WTC11 (cell line): Measurements from ENCODE around the gene PRR35. TPM values are rescaled to one million over a fixed set of nuclear protein-coding genes. Genes with fewer than 3 reads are reported as not detected.

ENCODE experiments used
- ATAC-seq: fragments of 200-7000 bp; cut with Tn5 transposase; 2 replicates; pipeline ENCODE4 v1.10.0; 2021; ENCODE audit warnings: mild to moderate bottlenecking, moderate library complexity
- CTCF ChIA-PET: fragments of 300-600 bp; sonication (Branson Sonifier 250); formaldehyde crosslinking; loops from one replicate; lab custom pipeline; 2021; ENCODE audit warnings: antibody characterized with exemption; lab: Charles Lee
- POLR2A ChIA-PET: fragments of 350-600 bp; sonication (Branson Sonifier 250); formaldehyde crosslinking; loops from one replicate; lab custom pipeline; 2021; ENCODE audit warnings: antibody characterized with exemption; lab: Charles Lee
- DNase-seq: peaks from one replicate; pipeline ENCODE4 v3.0.0; 2021; ENCODE audit warnings: low spot score
- H3K27ac Mint-ChIP-seq: 2 replicates; pipeline ENCODE4 v1.8.0; 2021; ENCODE audit warnings: mixed read lengths
- H3K27me3 Mint-ChIP-seq: 2 replicates; pipeline ENCODE4 v1.8.0; 2021; ENCODE audit warnings: low read depth, mild to moderate bottlenecking, moderate library complexity, mixed read lengths
- H3K36me3 Mint-ChIP-seq: 2 replicates; pipeline ENCODE4 v1.8.0; 2021; ENCODE audit warnings: mixed read lengths
- H3K4me1 Mint-ChIP-seq: 2 replicates; pipeline ENCODE4 v1.8.0; 2022; ENCODE audit warnings: mixed read lengths
- H3K4me3 Mint-ChIP-seq: 2 replicates; pipeline ENCODE4 v1.8.0; 2021; ENCODE audit warnings: mild to moderate bottlenecking, moderate library complexity, mixed read lengths
- H3K9me3 Mint-ChIP-seq: 2 replicates; pipeline ENCODE4 v1.8.0; 2021; ENCODE audit warnings: mixed read lengths
- CREB1 ChIP-seq: sonication (generic); formaldehyde crosslinking; IDR thresholded peaks from 2 replicates; pipeline ENCODE4 v1.8.0; 2023; ENCODE audit warnings: mild to moderate bottlenecking, missing genetic modification reagents
- ELF4 ChIP-seq: sonication (generic); formaldehyde crosslinking; IDR thresholded peaks from 2 replicates; pipeline ENCODE4 v1.8.1; 2022; ENCODE audit warnings: low read depth, mild to moderate bottlenecking, moderate library complexity, missing genetic modification reagents
- ESRRA ChIP-seq: sonication (generic); formaldehyde crosslinking; IDR thresholded peaks from 2 replicates; pipeline ENCODE4 v1.8.1; 2022; ENCODE audit warnings: mild to moderate bottlenecking, missing genetic modification reagents, borderline replicate concordance
- FOXK1 ChIP-seq: sonication (generic); formaldehyde crosslinking; IDR thresholded peaks from 2 replicates; pipeline ENCODE4 v1.8.0; 2022; ENCODE audit warnings: mild to moderate bottlenecking, moderate library complexity, missing genetic modification reagents
- FOXP1 ChIP-seq: sonication (generic); formaldehyde crosslinking; IDR thresholded peaks from 2 replicates; pipeline ENCODE4 v1.8.0; 2022; ENCODE audit warnings: missing genetic modification reagents, mild to moderate bottlenecking, moderate library complexity, borderline replicate concordance
- HMGA2 ChIP-seq: fragments of 250-450 bp; sonication (Bioruptor Pico); IDR thresholded peaks from 2 replicates; pipeline ENCODE4 v1.4.0; 2021; ENCODE audit warnings: mild to moderate bottlenecking, moderate library complexity
- JAZF1 ChIP-seq: fragments of 250-450 bp; sonication (Bioruptor Pico); IDR thresholded peaks from 2 replicates; pipeline ENCODE4 v1.9.0; 2021; ENCODE audit warnings: moderate library complexity, mild to moderate bottlenecking, inconsistent platforms
- MXD4 ChIP-seq: fragments of 250-450 bp; sonication (Bioruptor Pico); IDR thresholded peaks from 2 replicates; pipeline ENCODE4 v1.8.0; 2021; ENCODE audit warnings: mild to moderate bottlenecking, moderate library complexity, borderline replicate concordance
- MYBL2 ChIP-seq: sonication (generic); formaldehyde crosslinking; IDR thresholded peaks from 2 replicates; pipeline ENCODE4 v1.8.1; 2023; ENCODE audit warnings: mild to moderate bottlenecking, moderate library complexity, missing genetic modification reagents
- NR1H2 ChIP-seq: sonication (generic); formaldehyde crosslinking; IDR thresholded peaks from 2 replicates; pipeline ENCODE4 v1.9.0; 2021; ENCODE audit warnings: mild to moderate bottlenecking, moderate library complexity, missing genetic modification reagents
- OVOL2 ChIP-seq: fragments of 250-450 bp; sonication (Bioruptor Pico); IDR thresholded peaks from 2 replicates; pipeline ENCODE4 v1.9.0; 2021; ENCODE audit warnings: mild to moderate bottlenecking, borderline replicate concordance
- RELA ChIP-seq: sonication (generic); formaldehyde crosslinking; IDR thresholded peaks from 2 replicates; pipeline ENCODE4 v1.8.1; 2022; ENCODE audit warnings: missing genetic modification reagents, mild to moderate bottlenecking, borderline replicate concordance
- ZNF396 ChIP-seq: fragments of 250-450 bp; sonication (Bioruptor Pico); IDR thresholded peaks from 2 replicates; pipeline ENCODE4 v1.8.0; 2021; ENCODE audit warnings: mild to moderate bottlenecking, moderate library complexity, borderline replicate concordance
- total RNA-seq: library from RNA; stranded (reverse); gene quantifications from 3 replicates; pipeline ENCODE4 v1.2.3, GENCODE V29; 2021
- TF ChIP-seq, protein P1 (sequence below): sonication (generic); formaldehyde crosslinking; IDR thresholded peaks from 2 replicates; pipeline ENCODE4 v1.8.1; 2023; ENCODE audit warnings: mild to moderate bottlenecking, missing genetic modification reagents
- TF ChIP-seq, protein P2 (sequence below): sonication (generic); formaldehyde crosslinking; IDR thresholded peaks from 2 replicates; pipeline ENCODE4 v1.8.1; 2022; ENCODE audit warnings: mild to moderate bottlenecking, missing genetic modification reagents, moderate library complexity, borderline replicate concordance
- TF ChIP-seq, protein P3 (sequence below): sonication (generic); formaldehyde crosslinking; IDR thresholded peaks from 2 replicates; pipeline ENCODE4 v1.8.1; 2023; ENCODE audit warnings: mild to moderate bottlenecking, moderate library complexity, missing genetic modification reagents
- TF ChIP-seq, protein P4 (sequence below): sonication (generic); formaldehyde crosslinking; IDR thresholded peaks from 2 replicates; pipeline ENCODE4 v1.8.0; 2022; ENCODE audit warnings: mild to moderate bottlenecking, missing genetic modification reagents
- TF ChIP-seq, protein P5 (sequence below): sonication (generic); formaldehyde crosslinking; IDR thresholded peaks from 2 replicates; pipeline ENCODE4 v1.8.0; 2022; ENCODE audit warnings: missing genetic modification reagents
- TF ChIP-seq, protein P6 (sequence below): sonication (generic); formaldehyde crosslinking; IDR thresholded peaks from 2 replicates; pipeline ENCODE4 v1.8.1; 2022; ENCODE audit warnings: missing genetic modification reagents, borderline replicate concordance

The PRR35 gene
- total RNA-seq, 1 experiment from 2014 or later = 0.72 TPM

DNA sequence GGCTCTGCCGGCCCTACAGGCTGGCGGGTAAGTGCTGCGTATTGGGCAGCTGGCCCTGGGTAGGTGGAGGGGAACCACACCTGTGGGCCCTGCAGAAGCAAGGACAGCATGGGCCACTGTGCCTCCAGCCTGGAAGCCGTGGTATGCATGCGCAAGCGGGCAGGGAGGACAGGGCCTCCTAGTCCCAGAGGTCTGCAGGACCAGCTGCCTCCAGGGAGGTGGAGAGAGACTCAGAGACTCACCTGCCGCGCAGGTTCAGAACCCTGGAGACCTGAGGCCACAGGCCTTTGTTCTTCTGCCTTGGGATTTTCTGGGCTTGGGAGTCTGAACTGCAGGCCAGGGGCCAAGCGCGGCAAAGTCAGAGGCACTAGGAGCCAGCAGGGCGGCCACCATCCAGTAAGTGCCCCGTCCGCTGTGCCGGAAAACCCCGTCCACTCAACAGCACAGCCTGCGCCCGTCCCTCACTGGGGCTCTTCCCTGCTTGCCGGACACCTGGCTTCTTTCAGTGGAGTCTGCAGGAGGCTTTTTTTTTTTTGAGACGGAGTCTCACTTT, 20.8 kb downstream of the PRR35 start (continued):
- TF ChIP-seq, protein P1, sequence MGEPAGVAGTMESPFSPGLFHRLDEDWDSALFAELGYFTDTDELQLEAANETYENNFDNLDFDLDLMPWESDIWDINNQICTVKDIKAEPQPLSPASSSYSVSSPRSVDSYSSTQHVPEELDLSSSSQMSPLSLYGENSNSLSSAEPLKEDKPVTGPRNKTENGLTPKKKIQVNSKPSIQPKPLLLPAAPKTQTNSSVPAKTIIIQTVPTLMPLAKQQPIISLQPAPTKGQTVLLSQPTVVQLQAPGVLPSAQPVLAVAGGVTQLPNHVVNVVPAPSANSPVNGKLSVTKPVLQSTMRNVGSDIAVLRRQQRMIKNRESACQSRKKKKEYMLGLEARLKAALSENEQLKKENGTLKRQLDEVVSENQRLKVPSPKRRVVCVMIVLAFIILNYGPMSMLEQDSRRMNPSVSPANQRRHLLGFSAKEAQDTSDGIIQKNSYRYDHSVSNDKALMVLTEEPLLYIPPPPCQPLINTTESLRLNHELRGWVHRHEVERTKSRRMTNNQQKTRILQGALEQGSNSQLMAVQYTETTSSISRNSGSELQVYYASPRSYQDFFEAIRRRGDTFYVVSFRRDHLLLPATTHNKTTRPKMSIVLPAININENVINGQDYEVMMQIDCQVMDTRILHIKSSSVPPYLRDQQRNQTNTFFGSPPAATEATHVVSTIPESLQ (CRISPR knock-in tag) = no peak
- TF ChIP-seq FOXK1 (CRISPR knock-in tag) = no peak
- TF ChIP-seq, protein P2, sequence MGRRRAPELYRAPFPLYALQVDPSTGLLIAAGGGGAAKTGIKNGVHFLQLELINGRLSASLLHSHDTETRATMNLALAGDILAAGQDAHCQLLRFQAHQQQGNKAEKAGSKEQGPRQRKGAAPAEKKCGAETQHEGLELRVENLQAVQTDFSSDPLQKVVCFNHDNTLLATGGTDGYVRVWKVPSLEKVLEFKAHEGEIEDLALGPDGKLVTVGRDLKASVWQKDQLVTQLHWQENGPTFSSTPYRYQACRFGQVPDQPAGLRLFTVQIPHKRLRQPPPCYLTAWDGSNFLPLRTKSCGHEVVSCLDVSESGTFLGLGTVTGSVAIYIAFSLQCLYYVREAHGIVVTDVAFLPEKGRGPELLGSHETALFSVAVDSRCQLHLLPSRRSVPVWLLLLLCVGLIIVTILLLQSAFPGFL (CRISPR knock-in tag) = no peak
- no peak for TF ChIP-seq MYBL2 (CRISPR knock-in tag)
- TF ChIP-seq NR1H2 (CRISPR knock-in tag) = no peak
- TF ChIP-seq, protein P3, sequence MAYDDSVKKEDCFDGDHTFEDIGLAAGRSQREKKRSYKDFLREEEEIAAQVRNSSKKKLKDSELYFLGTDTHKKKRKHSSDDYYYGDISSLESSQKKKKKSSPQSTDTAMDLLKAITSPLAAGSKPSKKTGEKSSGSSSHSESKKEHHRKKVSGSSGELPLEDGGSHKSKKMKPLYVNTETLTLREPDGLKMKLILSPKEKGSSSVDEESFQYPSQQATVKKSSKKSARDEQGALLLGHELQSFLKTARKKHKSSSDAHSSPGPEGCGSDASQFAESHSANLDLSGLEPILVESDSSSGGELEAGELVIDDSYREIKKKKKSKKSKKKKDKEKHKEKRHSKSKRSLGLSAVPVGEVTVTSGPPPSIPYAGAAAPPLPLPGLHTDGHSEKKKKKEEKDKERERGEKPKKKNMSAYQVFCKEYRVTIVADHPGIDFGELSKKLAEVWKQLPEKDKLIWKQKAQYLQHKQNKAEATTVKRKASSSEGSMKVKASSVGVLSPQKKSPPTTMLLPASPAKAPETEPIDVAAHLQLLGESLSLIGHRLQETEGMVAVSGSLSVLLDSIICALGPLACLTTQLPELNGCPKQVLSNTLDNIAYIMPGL (CRISPR knock-in tag) = no peak
- TF ChIP-seq OVOL2 (CRISPR knock-in tag) = no peak
- TF ChIP-seq ELF4 (CRISPR knock-in tag) = no peak

DNA sequence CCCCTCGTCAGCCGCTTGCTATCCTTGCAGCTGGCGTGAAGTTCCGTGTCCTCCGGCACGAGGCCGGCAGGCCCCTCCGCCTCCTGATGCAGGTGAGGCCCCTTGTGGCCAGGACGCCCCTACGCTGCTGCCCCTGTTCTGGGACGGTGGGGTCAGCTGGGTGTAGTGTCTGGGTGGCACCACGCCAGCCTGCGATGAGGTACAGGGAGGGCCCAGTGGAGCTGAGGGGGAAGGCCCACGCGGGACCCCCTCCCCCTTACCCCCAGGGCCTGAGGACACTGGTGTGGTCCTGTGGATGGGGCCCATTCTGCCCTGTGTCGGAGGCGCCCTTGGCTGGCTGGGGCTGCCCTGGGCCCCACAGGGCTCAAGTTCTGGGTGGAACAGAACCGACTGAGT, 22.0 kb downstream of the PRR35 start:
- POLR2A ChIA-PET = no interaction called here
- H3K9me3 Mint-ChIP-seq = no peaks in the 10 kb centered on the region
- no peak for TF ChIP-seq FOXP1 (CRISPR knock-in tag)
- TF ChIP-seq CREB1 (CRISPR knock-in tag) = no peak
- no peak for TF ChIP-seq JAZF1
- no peak for TF ChIP-seq MXD4 (CRISPR knock-in tag)
- no peak for TF ChIP-seq NR1H2 (CRISPR knock-in tag)
- no peak for TF ChIP-seq ZNF396 (CRISPR knock-in tag)
- TF ChIP-seq, protein P4, sequence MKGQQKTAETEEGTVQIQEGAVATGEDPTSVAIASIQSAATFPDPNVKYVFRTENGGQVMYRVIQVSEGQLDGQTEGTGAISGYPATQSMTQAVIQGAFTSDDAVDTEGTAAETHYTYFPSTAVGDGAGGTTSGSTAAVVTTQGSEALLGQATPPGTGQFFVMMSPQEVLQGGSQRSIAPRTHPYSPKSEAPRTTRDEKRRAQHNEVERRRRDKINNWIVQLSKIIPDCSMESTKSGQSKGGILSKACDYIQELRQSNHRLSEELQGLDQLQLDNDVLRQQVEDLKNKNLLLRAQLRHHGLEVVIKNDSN = no peak
- TF ChIP-seq, all 79 proteins: peak for 0
- DNase-seq (no peak), ATAC-seq (no peak)
- Mint-ChIP-seq H3K4me1 (peaks cover 6% of the 10 kb centered on the region; the same call in 1 of the 2 replicates), H3K36me3 (no peaks in the 10 kb centered on the region), H3K27me3 (peaks cover 21% of the 10 kb centered on the region), H3K27ac (no peak overlapping the region), H3K4me3 (no peak overlapping the region)
- CTCF ChIA-PET = interaction anchor here (0.6 to 2.8 kb wide), 32 partner anchors 11 to 303 kb away, joined by 3 to 12 read pairs (median 4); partner anchors contain the start of genes CAPN15, DECR2, MCRIP2 and METTL26

DNA sequence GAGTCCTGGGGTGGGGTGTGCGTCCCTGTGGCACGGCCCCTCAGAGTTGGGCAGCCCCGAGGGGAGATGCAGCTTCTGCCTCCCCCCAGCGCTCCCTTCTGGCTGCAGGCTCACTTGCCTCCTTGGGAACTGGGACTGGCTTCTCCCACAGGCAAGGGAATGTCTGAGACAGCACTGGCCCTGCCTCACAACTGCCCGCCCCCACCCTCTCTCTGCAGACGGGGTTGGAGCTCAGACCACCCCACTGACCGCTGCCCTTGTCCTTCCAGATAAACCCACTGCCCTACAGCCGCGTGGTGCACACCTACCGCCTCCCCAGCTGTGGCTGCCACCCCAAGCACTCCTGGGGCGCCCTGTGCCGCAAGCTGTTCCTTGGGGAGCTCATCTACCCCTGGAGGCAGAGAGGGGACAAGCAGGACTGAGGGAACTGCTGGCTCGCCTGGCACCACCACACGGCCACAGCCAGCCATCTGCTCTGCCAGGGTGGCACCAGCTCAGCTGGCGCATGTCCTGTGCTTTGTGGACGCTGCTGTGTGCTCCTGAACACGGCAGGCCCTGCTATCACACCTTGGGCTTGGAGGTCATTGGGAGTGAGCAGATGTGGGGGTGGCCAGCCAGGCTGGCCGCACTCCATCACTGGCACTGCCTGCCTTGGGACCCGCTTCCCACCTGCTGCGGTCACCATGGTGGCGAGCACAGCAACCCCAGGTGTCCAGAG, 22.6 kb downstream of the PRR35 start:
- Mint-ChIP-seq H3K36me3 (peaks cover 2% of the 10 kb centered on the region), H3K4me1 (peaks cover 9% of the 10 kb centered on the region), H3K27ac (no peak overlapping the region), H3K4me3 (no peak overlapping the region), H3K27me3 (peaks cover 26% of the 10 kb centered on the region), H3K9me3 (no peaks in the 10 kb centered on the region)
- DNase-seq = peak; percentile 24
- POLR2A ChIA-PET = no interaction called here
- CTCF ChIA-PET = interaction anchor here (0.6 to 2.8 kb wide), 32 partner anchors 11 to 304 kb away, joined by 3 to 12 read pairs (median 4); partner anchors contain the start of genes CAPN15, DECR2, MCRIP2 and METTL26
- ATAC-seq = peak; percentile 6; the same call in 1 of the 2 replicates
- no peak for TF ChIP-seq NR1H2 (CRISPR knock-in tag)
- TF ChIP-seq RELA (CRISPR knock-in tag) = no peak
- TF ChIP-seq, protein P5, sequence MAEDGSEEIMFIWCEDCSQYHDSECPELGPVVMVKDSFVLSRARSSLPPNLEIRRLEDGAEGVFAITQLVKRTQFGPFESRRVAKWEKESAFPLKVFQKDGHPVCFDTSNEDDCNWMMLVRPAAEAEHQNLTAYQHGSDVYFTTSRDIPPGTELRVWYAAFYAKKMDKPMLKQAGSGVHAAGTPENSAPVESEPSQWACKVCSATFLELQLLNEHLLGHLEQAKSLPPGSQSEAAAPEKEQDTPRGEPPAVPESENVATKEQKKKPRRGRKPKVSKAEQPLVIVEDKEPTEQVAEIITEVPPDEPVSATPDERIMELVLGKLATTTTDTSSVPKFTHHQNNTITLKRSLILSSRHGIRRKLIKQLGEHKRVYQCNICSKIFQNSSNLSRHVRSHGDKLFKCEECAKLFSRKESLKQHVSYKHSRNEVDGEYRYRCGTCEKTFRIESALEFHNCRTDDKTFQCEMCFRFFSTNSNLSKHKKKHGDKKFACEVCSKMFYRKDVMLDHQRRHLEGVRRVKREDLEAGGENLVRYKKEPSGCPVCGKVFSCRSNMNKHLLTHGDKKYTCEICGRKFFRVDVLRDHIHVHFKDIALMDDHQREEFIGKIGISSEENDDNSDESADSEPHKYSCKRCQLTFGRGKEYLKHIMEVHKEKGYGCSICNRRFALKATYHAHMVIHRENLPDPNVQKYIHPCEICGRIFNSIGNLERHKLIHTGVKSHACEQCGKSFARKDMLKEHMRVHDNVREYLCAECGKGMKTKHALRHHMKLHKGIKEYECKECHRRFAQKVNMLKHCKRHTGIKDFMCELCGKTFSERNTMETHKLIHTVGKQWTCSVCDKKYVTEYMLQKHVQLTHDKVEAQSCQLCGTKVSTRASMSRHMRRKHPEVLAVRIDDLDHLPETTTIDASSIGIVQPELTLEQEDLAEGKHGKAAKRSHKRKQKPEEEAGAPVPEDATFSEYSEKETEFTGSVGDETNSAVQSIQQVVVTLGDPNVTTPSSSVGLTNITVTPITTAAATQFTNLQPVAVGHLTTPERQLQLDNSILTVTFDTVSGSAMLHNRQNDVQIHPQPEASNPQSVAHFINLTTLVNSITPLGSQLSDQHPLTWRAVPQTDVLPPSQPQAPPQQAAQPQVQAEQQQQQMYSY (CRISPR knock-in tag) = no peak
- no peak for TF ChIP-seq HMGA2
- TF ChIP-seq, protein P6, sequence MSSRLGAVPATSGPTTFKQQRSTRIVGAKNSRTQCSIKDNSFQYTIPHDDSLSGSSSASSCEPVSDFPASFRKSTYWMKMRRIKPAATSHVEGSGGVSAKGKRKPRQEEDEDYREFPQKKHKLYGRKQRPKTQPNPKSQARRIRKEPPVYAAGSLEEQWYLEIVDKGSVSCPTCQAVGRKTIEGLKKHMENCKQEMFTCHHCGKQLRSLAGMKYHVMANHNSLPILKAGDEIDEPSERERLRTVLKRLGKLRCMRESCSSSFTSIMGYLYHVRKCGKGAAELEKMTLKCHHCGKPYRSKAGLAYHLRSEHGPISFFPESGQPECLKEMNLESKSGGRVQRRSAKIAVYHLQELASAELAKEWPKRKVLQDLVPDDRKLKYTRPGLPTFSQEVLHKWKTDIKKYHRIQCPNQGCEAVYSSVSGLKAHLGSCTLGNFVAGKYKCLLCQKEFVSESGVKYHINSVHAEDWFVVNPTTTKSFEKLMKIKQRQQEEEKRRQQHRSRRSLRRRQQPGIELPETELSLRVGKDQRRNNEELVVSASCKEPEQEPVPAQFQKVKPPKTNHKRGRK (CRISPR knock-in tag) = no peak
- TF ChIP-seq ESRRA (CRISPR knock-in tag) = no peak
